SJSA1 (cell line): ENCODE data around the gene TBC1D23. TPM values are rescaled to one million over a fixed set of nuclear protein-coding genes. Genes with fewer than 3 reads are reported as not detected.
"Not testable (repeated sequence)": the region's sequence is repeated elsewhere in the genome, so short reads cannot be mapped to it uniquely, and the experiment has no call there.

Experiments used
- DNase-seq, 2 experiments: peaks; one replicate each; pipeline ENCODE4 v3.0.0-alpha.2; 2015 to 2020; ENCODE audit warnings: low spot score in 2 of 2, low read depth in 1 of 2
- H3K27ac ChIP-seq: fragments of 250-450 bp; sonication (Bioruptor Pico); 2 replicates; pipeline ENCODE4 v1.5.1; 2020; ENCODE audit warnings: mild to moderate bottlenecking, moderate library complexity
- H3K27me3 ChIP-seq: fragments of 250-450 bp; sonication (Bioruptor Pico); replicated peaks from 2 replicates; pipeline ENCODE4 v1.5.1; 2020; ENCODE audit warnings: mild to moderate bottlenecking, moderate library complexity
- H3K36me3 ChIP-seq: fragments of 250-450 bp; sonication (Bioruptor Pico); 2 replicates; pipeline ENCODE4 v1.5.1; 2020; ENCODE audit warnings: mild to moderate bottlenecking
- H3K4me1 ChIP-seq: fragments of 250-450 bp; sonication (Bioruptor Pico); replicated peaks from 2 replicates; pipeline ENCODE4 v1.6.1; 2021; ENCODE audit warnings: mild to moderate bottlenecking
- H3K4me3 ChIP-seq: fragments of 250-450 bp; sonication (Bioruptor Pico); 2 replicates; pipeline ENCODE4 v1.5.1; 2020; ENCODE audit warnings: mild to moderate bottlenecking
- H3K9me3 ChIP-seq: fragments of 250-450 bp; sonication (Bioruptor Pico); replicated peaks from 2 replicates; pipeline ENCODE4 v1.5.1; 2020; ENCODE audit warnings: mild to moderate bottlenecking
- total RNA-seq: library from RNA; depleted of rRNA; stranded (reverse); fragments of >200 nt; shearing (Covaris generic); gene quantifications from 2 replicates; pipeline ENCODE4 v1.2.3, GENCODE V29; 2014

The TBC1D23 gene
- total RNA-seq, 1 experiment from 2014 or later, result 35.3 TPM

GRCh38 chr3:100238599-100238998, 22.2 kb upstream of the TBC1D23 start:
- H3K27ac ChIP-seq, result no peak overlapping the region
- H3K4me3 ChIP-seq, result no peak overlapping the region
- H3K36me3 ChIP-seq, result no peaks in the 10 kb centered on the region
- H3K27me3 ChIP-seq, result no peaks in the 10 kb centered on the region
- no peaks in the 10 kb centered on the region for H3K4me1 ChIP-seq
- no peak for DNase-seq
- peaks cover 4% of the 10 kb centered on the region for H3K9me3 ChIP-seq

GRCh38 chr3:100242471-100242870, 18.3 kb upstream of the TBC1D23 start:
- not testable (repeated sequence) for H3K4me3 ChIP-seq, H3K27me3 ChIP-seq, H3K9me3 ChIP-seq, H3K4me1 ChIP-seq, H3K36me3 ChIP-seq, DNase-seq, H3K27ac ChIP-seq

- Histone ChIP-seq H3K4me3 (no peak overlapping the region), H3K36me3 (no peaks in the 10 kb centered on the region), H3K27ac (no peak overlapping the region), H3K27me3 (no peaks in the 10 kb centered on the region), H3K9me3 (no peaks in the 10 kb centered on the region; the same call in 1 of the 2 replicates), H3K4me1 (peaks cover 9% of the 10 kb centered on the region)
- DNase-seq, result no peak
Measured at GRCh38 chr3:100244264-100244663, 16.5 kb upstream of the TBC1D23 start.

- Histone ChIP-seq H3K27me3 (no peaks in the 10 kb centered on the region), H3K9me3 (no peaks in the 10 kb centered on the region), H3K27ac (no peak overlapping the region), H3K4me3 (no peak overlapping the region), H3K36me3 (no peaks in the 10 kb centered on the region), H3K4me1 (peaks cover 9% of the 10 kb centered on the region)
- DNase-seq, result no peak
Measured at GRCh38 chr3:100245136-100245535, 15.7 kb upstream of the TBC1D23 start.

GRCh38 chr3:100245927-100246326, 14.9 kb upstream of the TBC1D23 start:
- peaks cover 9% of the 10 kb centered on the region for H3K4me1 ChIP-seq
- H3K9me3 ChIP-seq, result no peaks in the 10 kb centered on the region
- no peaks in the 10 kb centered on the region for H3K27me3 ChIP-seq
- H3K36me3 ChIP-seq, result no peaks in the 10 kb centered on the region
- H3K4me3 ChIP-seq, result no peak overlapping the region
- no peak for DNase-seq
- H3K27ac ChIP-seq, result no peak overlapping the region

GRCh38 chr3:100246999-100247398, 13.8 kb upstream of the TBC1D23 start:
- Histone ChIP-seq H3K36me3 (no peaks in the 10 kb centered on the region), H3K4me3 (no peak overlapping the region), H3K4me1 (peaks cover 9% of the 10 kb centered on the region), H3K9me3 (no peaks in the 10 kb centered on the region), H3K27ac (no peak overlapping the region), H3K27me3 (no peaks in the 10 kb centered on the region)
- no peak for DNase-seq

GRCh38 chr3:100252001-100252400, 8.8 kb upstream of the TBC1D23 start:
- H3K36me3 ChIP-seq, result no peaks in the 10 kb centered on the region
- H3K4me1 ChIP-seq, result peaks cover under 1% of the 10 kb centered on the region
- DNase-seq, result no peak
- H3K9me3 ChIP-seq, result no peaks in the 10 kb centered on the region
- no peak overlapping the region for H3K27ac ChIP-seq
- H3K4me3 ChIP-seq, result no peak overlapping the region
- H3K27me3 ChIP-seq, result no peaks in the 10 kb centered on the region

- Histone ChIP-seq H3K9me3 (no peaks in the 10 kb centered on the region), H3K27me3 (no peaks in the 10 kb centered on the region), H3K4me3 (no peak overlapping the region), H3K36me3 (no peaks in the 10 kb centered on the region), H3K4me1 (peaks cover 9% of the 10 kb centered on the region), H3K27ac (no peak overlapping the region)
- peak; percentile 50 to 60 for DNase-seq
Measured at GRCh38 chr3:100254168-100254777, 6.5 kb upstream of the TBC1D23 start.

GRCh38 chr3:100256731-100257151, 4.1 kb upstream of the TBC1D23 start:
- Histone ChIP-seq H3K27me3 (no peaks in the 10 kb centered on the region), H3K9me3 (no peaks in the 10 kb centered on the region), H3K36me3 (peaks cover 3% of the 10 kb centered on the region; the same call in 1 of the 2 replicates), H3K4me1 (peaks cover 18% of the 10 kb centered on the region), H3K27ac (no peak overlapping the region), H3K4me3 (no peak overlapping the region)
- DNase-seq, result no peak

GRCh38 chr3:100257586-100257985, 3.2 kb upstream of the TBC1D23 start:
- H3K9me3 ChIP-seq, result no peaks in the 10 kb centered on the region
- peaks cover 3% of the 10 kb centered on the region; the same call in 1 of the 2 replicates for H3K36me3 ChIP-seq
- peaks cover 21% of the 10 kb centered on the region for H3K4me1 ChIP-seq
- H3K27me3 ChIP-seq, result no peaks in the 10 kb centered on the region
- H3K4me3 ChIP-seq, result no peak overlapping the region
- no peak for DNase-seq
- H3K27ac ChIP-seq, result no peak overlapping the region

- Histone ChIP-seq H3K27me3 (no peaks in the 10 kb centered on the region), H3K36me3 (peaks cover 3% of the 10 kb centered on the region; the same call in 1 of the 2 replicates), H3K4me3 (peak overlapping the region; percentile 80), H3K4me1 (peaks cover 21% of the 10 kb centered on the region), H3K27ac (peak overlapping the region; percentile 50), H3K9me3 (no peaks in the 10 kb centered on the region)
- DNase-seq, result no peak
Measured at GRCh38 chr3:100260081-100260684, 609 bp upstream of the TBC1D23 start.

GRCh38 chr3:100261485-100261903, 702 bp downstream of the TBC1D23 start:
- peak overlapping the region; percentile 83 for H3K27ac ChIP-seq
- DNase-seq, result no peak

GRCh38 chr3:100262925-100263324, 2.1 kb downstream of the TBC1D23 start:
- H3K4me3 ChIP-seq, DNase-seq, H3K27me3 ChIP-seq, H3K27ac ChIP-seq, H3K36me3 ChIP-seq, H3K9me3 ChIP-seq: not testable (repeated sequence)
- peaks cover 14% of the 10 kb centered on the region for H3K4me1 ChIP-seq

More at GRCh38 chr3:100261485-100261903, 702 bp downstream of the TBC1D23 start:
- Histone ChIP-seq H3K36me3 (peaks cover 3% of the 10 kb centered on the region; the same call in 1 of the 2 replicates), H3K4me3 (peak overlapping the region; percentile 80), H3K9me3 (no peaks in the 10 kb centered on the region), H3K4me1 (peaks cover 21% of the 10 kb centered on the region), H3K27me3 (no peaks in the 10 kb centered on the region)

GRCh38 chr3:100263583-100263982, 2.8 kb downstream of the TBC1D23 start:
- no peak for DNase-seq
- peaks cover 21% of the 10 kb centered on the region for H3K4me1 ChIP-seq
- H3K9me3 ChIP-seq, result no peaks in the 10 kb centered on the region
- peaks cover 3% of the 10 kb centered on the region; the same call in 1 of the 2 replicates for H3K36me3 ChIP-seq
- H3K27ac ChIP-seq, result no peak overlapping the region
- H3K27me3 ChIP-seq, result no peaks in the 10 kb centered on the region
- no peak overlapping the region for H3K4me3 ChIP-seq
